ENCODE results near the gene RBBP4.
"Not testable (repeated sequence)": the region's sequence is repeated elsewhere in the genome, so short reads cannot be mapped to it uniquely, and the experiment has no call there.

The RBBP4 gene

DNA sequence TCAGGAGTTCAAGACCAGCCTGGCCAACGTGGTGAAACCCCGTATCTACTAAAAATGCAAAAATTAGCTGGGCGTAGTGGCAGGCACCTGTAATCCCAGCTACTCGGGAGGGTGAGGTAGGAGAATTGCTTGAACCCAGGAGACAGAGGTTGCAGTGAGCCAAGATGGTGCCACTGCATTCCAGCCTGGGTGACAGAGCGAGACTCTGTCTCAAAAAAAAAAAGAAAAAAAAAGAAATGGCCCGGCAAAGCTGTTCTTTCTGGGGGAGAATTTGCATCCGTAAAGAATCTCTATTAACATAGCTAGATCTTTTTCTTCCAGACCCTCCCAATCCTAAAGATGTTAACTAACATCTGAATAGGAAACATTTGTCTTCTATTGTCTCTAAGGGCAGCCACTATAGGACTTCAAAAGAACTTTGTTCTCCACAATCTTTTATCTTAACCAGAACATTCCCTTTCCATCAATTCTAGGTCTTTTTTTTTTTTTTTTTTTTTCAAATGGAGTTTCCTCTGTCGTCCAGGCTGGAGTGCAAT, 8.6 kb upstream of the RBBP4 start:
- DNase-seq, result not testable (repeated sequence)

DNA sequence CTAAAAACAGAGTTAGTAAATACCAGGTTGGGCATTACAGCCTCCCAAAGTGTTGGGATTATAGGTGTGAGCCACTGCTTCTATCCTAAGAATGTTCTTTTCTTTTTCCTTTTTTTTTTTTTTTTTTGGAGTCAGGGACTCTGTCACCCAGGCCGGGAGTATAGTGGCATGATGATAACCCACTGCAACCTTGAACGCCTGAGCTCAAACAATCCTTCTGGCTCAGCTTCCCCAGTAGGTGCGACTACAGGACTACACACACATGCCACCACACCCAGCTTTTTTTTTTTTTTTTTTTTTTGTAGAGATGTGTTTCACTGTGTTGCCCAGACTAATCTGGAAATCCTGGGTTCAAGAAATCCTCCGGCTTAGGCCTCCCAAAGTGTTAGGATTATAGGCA, 6.6 kb upstream of the RBBP4 start:
- DNase-seq, result no peak

- DNase-seq, result no peak
Observed at GRCh38 chr1:32647308-32648134, 3.5 kb upstream of the RBBP4 start.

DNA sequence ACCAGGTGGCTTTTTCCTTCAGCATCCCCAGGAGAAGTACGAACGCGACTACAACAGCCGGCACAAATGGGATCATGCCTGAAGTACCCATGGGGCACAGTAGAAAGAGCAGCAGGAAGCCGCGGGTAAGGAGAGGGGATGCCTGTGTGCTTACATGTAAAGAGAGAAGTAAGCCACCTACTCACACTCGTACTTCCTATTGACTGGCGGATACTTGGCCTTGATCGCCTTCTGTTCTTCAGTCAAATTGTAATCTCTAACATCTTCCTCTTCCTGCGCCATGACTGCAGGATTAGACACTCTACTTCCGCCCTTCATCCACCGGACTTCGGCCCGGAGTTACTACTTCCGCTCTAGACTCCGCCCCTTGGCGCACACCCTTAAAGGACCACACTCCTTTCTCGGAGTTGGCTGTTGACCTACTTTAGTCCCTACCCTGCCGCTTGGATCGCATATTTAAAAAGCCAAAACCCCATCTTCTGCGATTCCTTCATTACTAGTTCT, 708 bp upstream of the RBBP4 start, which contains the start of gene ZBTB8OS:
ZBTB8OS (minus strand) TSS at position 303 of the 504 bp plus-strand sequence; CDS start at position 282, 21 bp downstream.
- peak; percentile 74 for DNase-seq

DNA sequence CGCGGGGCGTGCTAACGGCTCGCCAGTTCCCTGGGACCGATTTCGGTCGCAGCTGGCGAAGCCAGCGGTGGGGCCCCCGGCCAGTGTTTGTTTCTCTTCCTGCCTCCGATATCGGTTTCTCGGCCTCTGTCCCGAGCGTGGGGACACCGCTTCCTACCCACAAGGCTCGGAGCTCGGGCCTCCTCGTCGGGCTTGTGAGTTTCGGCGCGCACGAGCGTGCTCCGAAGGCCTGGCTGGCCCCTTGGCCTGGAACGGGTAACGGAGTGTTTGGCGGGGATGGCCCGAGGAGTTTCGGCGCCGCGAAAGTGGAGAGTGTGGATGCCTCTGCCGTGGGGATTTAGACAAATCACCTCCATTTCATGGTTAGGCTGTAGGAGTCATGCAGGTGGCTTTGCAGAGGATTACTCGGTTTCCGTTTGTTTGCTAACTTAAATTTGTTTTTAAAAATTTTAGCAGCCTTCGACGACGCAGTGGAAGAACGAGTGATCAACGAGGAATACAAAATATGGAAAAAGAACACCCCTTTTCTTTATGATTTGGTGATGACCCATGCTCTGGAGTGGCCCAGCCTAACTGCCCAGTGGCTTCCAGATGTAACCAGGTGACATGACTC, 559 bp downstream of the RBBP4 start:
- DNase-seq, result no peak

DNA sequence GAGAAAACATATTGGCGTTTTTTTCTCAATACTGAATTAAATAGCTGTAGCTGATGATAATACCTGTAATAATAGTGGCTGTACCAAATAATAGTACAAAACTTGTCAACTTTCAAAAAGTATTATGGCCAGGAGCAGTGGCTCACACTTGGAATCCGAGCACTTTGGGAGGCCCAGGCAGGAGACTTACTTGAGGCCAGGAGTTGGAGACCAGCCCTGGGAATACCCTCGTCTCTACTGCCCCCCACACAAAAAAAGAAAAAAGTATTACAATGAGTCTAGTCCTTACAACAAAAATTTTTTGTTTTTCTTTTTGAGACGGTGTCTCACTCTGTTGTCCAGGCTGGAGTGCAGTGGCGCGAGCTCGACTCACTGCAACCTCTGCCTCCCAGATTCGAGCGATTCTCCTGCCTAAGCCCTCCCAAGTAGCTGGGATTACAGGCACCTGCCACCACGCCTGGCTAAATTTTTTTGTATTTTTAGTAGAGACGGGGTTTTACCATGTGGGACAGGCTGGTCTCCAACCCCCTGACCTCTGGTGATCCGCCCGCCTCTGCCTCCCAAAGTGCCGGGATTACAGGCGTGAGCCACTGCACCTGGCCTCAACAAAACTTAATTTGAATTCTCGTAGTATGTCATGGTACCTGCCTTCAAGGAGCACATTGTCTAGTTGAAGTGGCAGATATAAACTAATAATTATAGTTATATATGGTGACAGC, 1.4 kb downstream of the RBBP4 start:
- DNase-seq, result no peak

DNA sequence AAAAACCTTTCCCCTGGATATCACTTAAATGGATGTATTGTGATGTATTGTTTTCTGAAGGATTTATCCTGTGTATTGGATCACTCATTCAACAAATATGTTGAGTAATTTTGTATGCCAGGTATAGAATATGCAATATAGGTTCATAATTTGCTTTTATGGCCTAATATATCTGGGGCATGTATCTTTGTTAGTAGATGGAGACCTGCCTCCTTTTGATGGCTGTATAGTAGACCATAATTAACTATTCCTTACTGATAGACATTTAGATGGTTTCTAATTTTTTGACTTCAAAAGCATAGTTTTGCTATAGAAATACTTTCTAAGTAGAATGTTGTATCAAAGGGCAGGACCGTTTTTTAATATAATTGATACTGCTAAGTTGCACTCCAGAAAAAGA, 8.6 kb downstream of the RBBP4 start:
- no peak for DNase-seq

- no peak for DNase-seq
Observed at GRCh38 chr1:32665915-32666314, 14.9 kb downstream of the RBBP4 start.

DNA sequence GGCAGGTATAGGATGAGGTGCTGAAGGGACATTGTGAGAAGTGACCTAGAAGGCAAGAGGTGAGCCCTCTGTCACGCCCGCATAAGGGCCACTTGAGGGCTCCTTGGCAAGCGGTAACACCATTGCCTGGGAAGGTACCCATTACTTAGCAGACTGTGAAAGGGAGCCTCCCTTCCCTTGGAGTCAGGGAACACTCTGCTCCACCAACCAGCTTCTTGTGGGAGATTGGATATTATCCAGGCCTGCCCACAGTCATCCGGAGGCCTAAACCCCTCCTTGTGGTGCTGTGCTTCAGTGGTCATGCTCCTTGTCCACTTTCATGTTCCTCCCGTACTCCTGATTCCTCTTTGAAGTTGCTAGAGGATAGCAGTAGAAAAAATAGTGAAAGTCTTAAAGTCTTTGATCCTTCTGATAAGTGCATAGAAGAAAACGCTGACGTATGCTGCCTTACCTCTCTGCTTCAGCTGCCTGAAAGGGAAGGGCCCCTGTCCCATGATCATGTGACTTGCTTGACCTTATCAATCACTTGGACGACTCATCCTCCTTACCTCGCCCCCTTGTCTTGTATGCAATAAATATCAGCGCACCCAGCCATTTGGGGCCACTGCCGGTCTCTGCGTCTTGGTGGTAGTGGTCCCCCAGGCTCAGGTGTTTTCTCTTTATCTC, 16.0 kb downstream of the RBBP4 start:
- no peak for DNase-seq

DNA sequence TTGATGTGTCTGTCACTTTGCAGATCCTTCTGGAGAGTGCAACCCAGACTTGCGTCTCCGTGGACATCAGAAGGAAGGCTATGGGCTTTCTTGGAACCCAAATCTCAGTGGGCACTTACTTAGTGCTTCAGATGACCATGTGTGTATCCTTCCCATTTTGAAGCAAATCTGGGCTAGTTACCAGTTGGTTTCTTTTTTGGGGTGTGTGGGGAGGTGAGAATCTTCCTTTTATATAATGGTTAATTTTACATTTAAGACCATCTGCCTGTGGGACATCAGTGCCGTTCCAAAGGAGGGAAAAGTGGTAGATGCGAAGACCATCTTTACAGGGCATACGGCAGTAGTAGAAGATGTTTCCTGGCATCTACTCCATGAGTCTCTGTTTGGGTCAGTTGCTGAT, 17.7 kb downstream of the RBBP4 start:
- not testable (repeated sequence) for DNase-seq

DNA sequence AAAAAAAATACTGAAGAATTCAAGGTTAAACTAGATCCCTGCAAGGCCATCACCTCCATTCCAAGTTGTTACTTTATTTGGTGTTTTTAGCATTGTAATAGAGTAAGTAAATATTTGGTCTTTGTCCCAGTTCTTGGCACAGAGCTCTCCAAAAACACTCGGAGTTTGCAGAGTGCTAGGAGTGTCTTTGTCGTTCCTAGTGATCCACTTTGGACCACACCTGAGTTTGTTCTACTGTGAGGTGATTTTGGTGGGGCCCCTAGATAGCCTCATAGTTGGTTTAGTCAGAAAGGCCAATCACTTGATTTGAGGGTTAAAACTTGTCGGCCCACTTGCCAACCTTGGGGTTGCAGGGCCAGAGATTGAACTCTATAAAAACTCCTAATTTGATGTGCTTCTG, 25.9 kb downstream of the RBBP4 start:
- DNase-seq, result no peak

- not testable (repeated sequence) for DNase-seq
Observed at GRCh38 chr1:32679993-32680392, 29.0 kb downstream of the RBBP4 start.

DNA sequence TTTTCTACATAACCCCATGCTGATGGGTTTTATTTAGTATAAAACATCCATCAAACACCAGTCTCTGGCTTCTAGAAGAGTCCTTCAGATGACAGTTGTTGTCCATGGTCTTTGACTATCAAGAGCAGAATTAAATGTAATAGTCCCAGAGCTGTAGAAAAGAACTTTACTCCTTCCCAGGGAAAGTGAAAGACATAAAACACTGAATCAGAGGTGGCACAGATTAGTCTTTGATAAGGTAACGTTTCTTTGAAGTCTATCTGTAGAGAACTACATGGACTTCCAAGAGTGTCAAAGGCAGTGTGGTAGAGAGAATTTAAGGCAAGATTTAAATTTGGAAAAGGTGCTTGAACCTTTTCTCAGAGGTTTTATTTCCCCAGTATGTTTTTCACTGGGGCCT, 29.6 kb downstream of the RBBP4 start:
- DNase-seq, result no peak

DNA sequence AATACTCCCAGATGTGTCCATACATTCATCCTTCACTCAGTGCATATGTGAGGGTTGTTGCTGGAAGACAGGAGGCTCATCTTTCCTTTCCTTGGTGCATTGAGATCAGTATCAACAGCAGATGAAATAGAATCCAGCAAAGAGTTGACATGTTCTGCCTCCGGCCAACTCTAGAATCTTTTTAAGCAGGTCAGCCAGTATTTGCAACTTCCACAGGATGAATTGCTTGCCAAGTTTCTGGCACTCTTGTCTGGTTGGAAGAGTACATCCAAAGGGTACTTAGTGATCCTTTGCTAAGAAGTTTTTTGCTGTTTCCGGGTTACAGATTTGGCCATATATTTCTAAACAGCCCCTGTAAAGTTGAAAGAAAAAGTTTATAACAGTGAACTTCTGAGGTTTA, 30.5 kb downstream of the RBBP4 start:
- DNase-seq, result no peak

DNA sequence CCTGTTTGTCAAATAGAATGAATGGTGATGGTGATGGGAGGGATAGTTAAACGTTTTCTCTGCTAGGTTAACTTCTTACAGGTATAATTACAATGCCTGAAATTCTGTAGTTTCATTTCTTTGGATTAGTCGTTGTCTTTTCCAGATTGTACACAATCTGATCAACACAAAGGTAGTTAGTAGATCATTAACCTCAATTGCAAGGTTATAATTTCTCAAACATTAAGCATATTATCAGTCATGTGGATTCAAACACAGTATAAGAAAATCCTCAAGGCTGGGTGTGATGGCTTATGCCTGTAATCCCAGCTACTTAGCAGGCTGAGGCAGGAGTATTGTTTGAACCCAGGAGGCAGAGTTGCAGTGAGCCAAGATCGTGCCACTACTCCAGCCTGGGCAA, 31.0 kb downstream of the RBBP4 start:
- DNase-seq, result no peak

DNA sequence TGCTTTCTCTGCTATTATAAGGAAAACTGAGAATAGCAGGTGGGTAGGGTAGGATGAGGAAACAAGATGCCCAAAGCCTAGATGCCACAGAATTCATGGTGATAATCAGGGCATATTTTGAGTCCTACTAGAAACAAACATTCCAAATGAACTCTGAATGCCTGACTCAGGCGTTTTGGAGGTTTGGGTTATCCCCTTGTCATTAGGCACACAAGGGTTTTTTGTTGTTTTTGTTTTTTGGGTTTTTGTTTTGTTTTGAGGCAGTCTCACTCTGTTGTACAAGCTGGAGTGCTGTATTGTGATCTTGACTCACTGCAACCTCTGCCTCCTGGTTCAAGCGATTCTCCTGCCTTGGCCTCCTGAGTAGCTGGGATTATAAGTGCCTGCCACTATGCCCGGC, 32.4 kb downstream of the RBBP4 start:
- DNase-seq, result no peak

- no peak for DNase-seq
Observed at GRCh38 chr1:32684167-32684811, 33.3 kb downstream of the RBBP4 start.

GRCh38 chr1:32685498-32685897, 34.5 kb downstream of the RBBP4 start:
- DNase-seq, result no peak

- no peak for DNase-seq
Observed at GRCh38 chr1:32686387-32686786, 35.4 kb downstream of the RBBP4 start.

GRCh38 chr1:32693455-32694174, 42.6 kb downstream of the RBBP4 start:
- no peak for DNase-seq

- peak; percentile 13 for DNase-seq
Observed at GRCh38 chr1:32695098-32695904, 44.3 kb downstream of the RBBP4 start.

Data from T1000 (cell line).